Measurements from ENCODE around the gene TMUB1. TPM values are rescaled to one million over a fixed set of nuclear protein-coding genes. Genes with fewer than 3 reads are reported as not detected.

Gene TMUB1
- polyA plus RNA-seq, 4 donors: 66.4 to 144 (median 77.2) TPM

DNA sequence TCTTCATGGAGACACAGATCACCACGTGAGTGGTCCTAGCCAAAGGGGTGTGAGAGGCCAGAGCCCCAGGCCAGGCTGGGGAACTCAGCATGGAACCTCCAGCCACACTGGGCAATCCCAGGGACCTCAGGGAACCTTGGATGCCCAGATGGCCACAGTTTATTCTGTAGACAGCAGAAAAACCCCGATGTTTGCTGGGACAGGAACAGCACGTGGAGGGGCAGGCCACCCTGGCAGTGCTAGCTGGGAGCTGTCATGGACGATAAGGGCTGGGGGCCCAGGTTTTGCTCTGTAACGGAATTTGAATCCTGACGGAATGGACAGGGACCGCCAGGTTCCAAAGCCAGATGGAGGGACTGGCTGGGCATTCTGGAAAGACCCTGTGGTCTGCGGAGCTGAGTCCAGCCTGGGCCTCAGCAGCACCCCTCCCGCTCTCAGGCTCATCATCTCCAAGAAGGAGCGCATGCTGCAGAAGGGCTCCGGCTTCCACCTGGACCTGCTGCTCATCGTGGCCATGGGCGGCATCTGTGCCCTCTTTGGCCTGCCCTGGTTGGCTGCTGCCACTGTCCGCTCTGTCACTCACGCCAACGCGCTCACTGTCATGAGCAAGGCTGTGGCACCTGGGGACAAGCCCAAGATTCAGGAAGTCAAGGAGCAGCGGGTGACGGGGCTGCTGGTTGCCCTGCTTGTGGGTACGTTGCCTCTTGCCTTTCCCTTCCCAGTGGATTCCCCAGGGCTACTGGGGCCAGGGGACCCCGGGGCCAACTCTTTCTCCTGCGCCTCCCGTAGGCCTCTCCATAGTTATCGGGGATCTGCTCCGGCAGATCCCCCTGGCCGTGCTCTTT is 8.3 kb downstream of the TMUB1 start:
- Histone ChIP-seq H3K27ac (ENCODE audit: low read depth in 1 of 3, low read length in 2 of 3) (no peak overlapping the region), H3K27me3 (ENCODE audit: control insufficient read depth in 3 of 3, insufficient read depth in 3 of 3, low read length in 3 of 3) (no peaks in the 10 kb centered on the region), H3K9me3 (ENCODE audit: control insufficient read depth in 2 of 2, insufficient read depth in 1 of 2, low read depth in 1 of 2, low read length in 1 of 2) (no peaks in the 10 kb centered on the region), H3K4me1 (ENCODE audit: control insufficient read depth in 3 of 3, insufficient read depth in 2 of 3, low read depth in 1 of 3, low read length in 2 of 3) (peaks cover 3 to 24% (median 6%) of the 10 kb centered on the region in 3 donors), H3K36me3 (ENCODE audit: control insufficient read depth in 3 of 3, insufficient read depth in 2 of 3, low read depth in 1 of 3, low read length in 3 of 3) (peaks cover 9 to 95% (median 20%) of the 10 kb centered on the region in 3 donors), H3K4me3 (ENCODE audit: low read depth in 1 of 3, low read length in 3 of 3) (no peak overlapping the region)
- DNase-seq: no peak
- FAIRE-seq: no peak
- 91 to 93% (median 92%) methylated on average over 26 of the region's 26 CpGs for WGBS, 3 donors

DNA sequence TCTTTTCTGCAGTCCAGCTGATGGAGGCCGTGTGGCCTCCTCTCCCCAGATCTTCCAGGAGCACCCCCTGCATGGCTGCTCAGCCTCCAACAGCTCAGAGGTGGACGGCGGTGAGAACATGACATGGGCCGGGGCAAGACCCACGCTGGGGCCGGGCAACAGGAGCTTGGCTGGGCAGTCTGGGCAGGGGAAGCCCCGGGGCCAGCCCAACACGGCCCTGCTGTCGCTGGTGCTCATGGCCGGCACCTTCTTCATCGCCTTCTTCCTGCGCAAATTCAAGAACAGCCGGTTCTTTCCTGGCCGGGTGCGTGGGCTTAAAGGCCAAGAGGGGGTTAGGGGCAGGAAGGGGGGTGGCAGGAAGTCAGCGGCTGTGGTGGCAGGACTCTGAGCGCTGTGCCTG is 9.3 kb downstream of the TMUB1 start:
- H3K4me1 ChIP-seq (ENCODE audit: control insufficient read depth in 3 of 3, insufficient read depth in 2 of 3, low read depth in 1 of 3, low read length in 2 of 3): peaks cover 0 to 15% (median 0%) of the 10 kb centered on the region in 3 donors
- no peak for FAIRE-seq
- WGBS, 3 donors: 84 to 89% (median 86%) methylated on average over 17 of the region's 17 CpGs

DNA sequence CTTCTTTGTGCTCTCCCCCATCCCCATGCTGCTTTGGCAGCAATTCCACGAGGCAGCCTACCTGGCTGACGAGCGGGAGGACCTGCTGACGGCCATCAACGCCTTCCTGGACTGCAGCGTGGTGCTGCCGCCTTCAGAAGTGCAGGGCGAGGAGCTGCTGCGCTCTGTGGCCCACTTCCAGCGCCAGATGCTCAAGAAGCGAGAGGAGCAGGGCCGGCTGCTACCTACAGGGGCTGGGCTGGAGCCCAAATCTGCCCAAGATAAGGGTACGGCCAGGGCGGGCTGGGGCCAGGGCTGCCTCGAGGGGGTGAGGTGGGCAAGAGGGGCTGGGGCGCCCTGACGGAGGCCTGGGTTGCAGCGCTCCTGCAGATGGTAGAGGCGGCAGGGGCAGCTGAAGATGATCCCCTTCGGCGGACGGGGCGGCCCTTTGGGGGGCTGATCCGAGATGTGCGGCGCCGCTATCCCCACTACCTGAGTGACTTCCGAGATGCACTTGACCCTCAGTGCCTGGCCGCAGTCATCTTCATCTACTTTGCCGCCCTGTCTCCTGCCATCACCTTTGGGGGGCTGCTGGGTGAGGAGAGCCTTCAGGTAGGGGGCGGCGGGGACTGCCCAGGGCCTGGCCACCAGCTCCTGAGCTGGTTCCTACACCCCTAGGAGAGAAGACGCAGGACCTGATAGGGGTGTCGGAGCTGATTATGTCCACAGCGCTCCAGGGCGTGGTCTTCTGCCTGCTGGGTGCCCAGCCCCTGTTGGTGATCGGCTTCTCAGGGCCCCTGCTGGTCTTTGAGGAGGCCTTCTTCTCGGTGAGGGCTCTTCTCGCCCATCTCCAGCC is 12.0 kb downstream of the TMUB1 start:
- DNase-seq: no peak
- Histone ChIP-seq H3K27me3 (ENCODE audit: control insufficient read depth in 3 of 3, insufficient read depth in 3 of 3, low read length in 3 of 3) (no peaks in the 10 kb centered on the region), H3K36me3 (ENCODE audit: control insufficient read depth in 3 of 3, insufficient read depth in 2 of 3, low read depth in 1 of 3, low read length in 3 of 3) (peaks cover 16 to 100% (median 22%) of the 10 kb centered on the region in 3 donors), H3K4me3 (ENCODE audit: low read depth in 1 of 3, low read length in 3 of 3) (no peak overlapping the region), H3K4me1 (ENCODE audit: control insufficient read depth in 3 of 3, insufficient read depth in 2 of 3, low read depth in 1 of 3, low read length in 2 of 3) (no peaks in the 10 kb centered on the region), H3K27ac (ENCODE audit: low read depth in 1 of 3, low read length in 2 of 3) (no peak overlapping the region), H3K9me3 (ENCODE audit: control insufficient read depth in 2 of 2, insufficient read depth in 1 of 2, low read depth in 1 of 2, low read length in 1 of 2) (no peaks in the 10 kb centered on the region)
- whole genome bisulfite sequencing, 3 donors: 93 to 95% (median 93%) methylated on average over 26 to 39 of the region's 39 CpGs
- FAIRE-seq: no peak

More for the DNA sequence above, 9.3 kb downstream of the TMUB1 start:
- Histone ChIP-seq H3K36me3 (ENCODE audit: control insufficient read depth in 3 of 3, insufficient read depth in 2 of 3, low read depth in 1 of 3, low read length in 3 of 3) (peaks cover 9 to 99% (median 20%) of the 10 kb centered on the region in 3 donors), H3K27ac (ENCODE audit: low read depth in 1 of 3, low read length in 2 of 3) (no peak overlapping the region), H3K4me3 (ENCODE audit: low read depth in 1 of 3, low read length in 3 of 3) (no peak overlapping the region), H3K9me3 (ENCODE audit: control insufficient read depth in 2 of 2, insufficient read depth in 1 of 2, low read depth in 1 of 2, low read length in 1 of 2) (no peaks in the 10 kb centered on the region), H3K27me3 (ENCODE audit: control insufficient read depth in 3 of 3, insufficient read depth in 3 of 3, low read length in 3 of 3) (no peaks in the 10 kb centered on the region)
- no peak for DNase-seq

DNA sequence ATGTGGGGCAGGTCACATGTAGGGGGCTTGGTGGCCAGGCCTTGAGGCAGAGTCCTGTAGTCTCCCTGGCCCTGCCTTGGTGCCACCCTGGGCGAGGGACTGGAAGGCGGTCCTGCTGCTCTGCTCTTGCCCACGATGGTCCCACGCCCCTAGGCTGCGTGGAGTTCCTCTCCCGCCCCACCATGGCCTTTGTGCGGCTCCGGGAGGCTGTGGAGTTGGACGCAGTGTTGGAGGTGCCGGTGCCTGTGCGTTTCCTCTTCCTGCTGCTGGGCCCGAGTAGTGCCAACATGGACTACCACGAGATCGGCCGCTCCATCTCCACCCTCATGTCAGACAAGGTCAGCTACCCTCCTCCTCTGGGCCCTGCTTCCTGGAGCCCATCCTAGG is 12.7 kb downstream of the TMUB1 start:
- Histone ChIP-seq H3K4me3 (ENCODE audit: low read depth in 1 of 3, low read length in 3 of 3) (no peak overlapping the region), H3K4me1 (ENCODE audit: control insufficient read depth in 3 of 3, insufficient read depth in 2 of 3, low read depth in 1 of 3, low read length in 2 of 3) (no peaks in the 10 kb centered on the region), H3K27me3 (ENCODE audit: control insufficient read depth in 3 of 3, insufficient read depth in 3 of 3, low read length in 3 of 3) (no peaks in the 10 kb centered on the region), H3K36me3 (ENCODE audit: control insufficient read depth in 3 of 3, insufficient read depth in 2 of 3, low read depth in 1 of 3, low read length in 3 of 3) (peaks cover 11 to 100% (median 25%) of the 10 kb centered on the region in 3 donors), H3K9me3 (ENCODE audit: control insufficient read depth in 2 of 2, insufficient read depth in 1 of 2, low read depth in 1 of 2, low read length in 1 of 2) (no peaks in the 10 kb centered on the region), H3K27ac (ENCODE audit: low read depth in 1 of 3, low read length in 2 of 3) (no peak overlapping the region)
- FAIRE-seq: no peak
- no peak for DNase-seq
- 91 to 94% (median 94%) methylated on average over 15 of the region's 15 CpGs for WGBS, 3 donors

DNA sequence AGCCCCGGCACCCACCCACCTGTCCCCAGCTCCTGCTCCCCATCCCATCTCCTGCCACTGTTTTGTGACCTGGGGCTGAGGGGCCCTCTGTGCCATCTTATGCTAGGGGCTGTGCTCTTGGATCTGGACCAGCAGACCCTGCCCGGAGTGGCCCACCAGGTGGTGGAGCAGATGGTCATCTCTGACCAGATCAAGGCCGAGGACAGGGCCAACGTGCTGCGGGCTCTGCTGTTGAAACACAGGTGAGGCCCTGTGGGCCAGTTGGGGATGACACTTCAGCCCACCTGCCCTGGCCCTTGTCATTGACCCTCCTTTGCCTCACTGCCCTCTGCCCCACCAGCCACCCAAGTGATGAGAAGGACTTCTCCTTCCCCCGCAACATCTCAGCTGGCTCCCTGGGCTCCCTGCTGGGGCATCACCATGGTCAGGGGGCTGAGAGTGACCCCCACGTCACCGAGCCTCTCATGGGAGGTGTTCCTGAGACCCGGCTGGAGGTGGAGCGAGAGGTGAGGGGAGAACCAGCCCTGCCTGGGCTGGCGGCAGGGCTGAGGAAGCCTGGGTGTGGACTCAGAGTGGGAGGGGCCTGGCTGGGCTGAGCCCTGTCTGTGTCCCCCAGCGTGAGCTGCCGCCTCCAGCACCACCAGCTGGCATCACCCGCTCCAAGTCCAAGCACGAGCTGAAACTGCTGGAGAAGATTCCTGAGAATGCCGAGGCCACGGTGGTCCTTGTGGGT is 13.3 kb downstream of the TMUB1 start:
- Histone ChIP-seq H3K27ac (ENCODE audit: low read depth in 1 of 3, low read length in 2 of 3) (no peak overlapping the region), H3K36me3 (ENCODE audit: control insufficient read depth in 3 of 3, insufficient read depth in 2 of 3, low read depth in 1 of 3, low read length in 3 of 3) (peaks cover 10 to 100% (median 25%) of the 10 kb centered on the region in 3 donors), H3K4me1 (ENCODE audit: control insufficient read depth in 3 of 3, insufficient read depth in 2 of 3, low read depth in 1 of 3, low read length in 2 of 3) (no peaks in the 10 kb centered on the region), H3K27me3 (ENCODE audit: control insufficient read depth in 3 of 3, insufficient read depth in 3 of 3, low read length in 3 of 3) (no peaks in the 10 kb centered on the region), H3K9me3 (ENCODE audit: control insufficient read depth in 2 of 2, insufficient read depth in 1 of 2, low read depth in 1 of 2, low read length in 1 of 2) (no peaks in the 10 kb centered on the region), H3K4me3 (ENCODE audit: low read depth in 1 of 3, low read length in 3 of 3) (no peak overlapping the region)
- DNase-seq (no peak), FAIRE-seq (no peak)
- 86 to 90% (median 90%) methylated on average over 17 of the region's 17 CpGs for WGBS, 3 donors

DNA sequence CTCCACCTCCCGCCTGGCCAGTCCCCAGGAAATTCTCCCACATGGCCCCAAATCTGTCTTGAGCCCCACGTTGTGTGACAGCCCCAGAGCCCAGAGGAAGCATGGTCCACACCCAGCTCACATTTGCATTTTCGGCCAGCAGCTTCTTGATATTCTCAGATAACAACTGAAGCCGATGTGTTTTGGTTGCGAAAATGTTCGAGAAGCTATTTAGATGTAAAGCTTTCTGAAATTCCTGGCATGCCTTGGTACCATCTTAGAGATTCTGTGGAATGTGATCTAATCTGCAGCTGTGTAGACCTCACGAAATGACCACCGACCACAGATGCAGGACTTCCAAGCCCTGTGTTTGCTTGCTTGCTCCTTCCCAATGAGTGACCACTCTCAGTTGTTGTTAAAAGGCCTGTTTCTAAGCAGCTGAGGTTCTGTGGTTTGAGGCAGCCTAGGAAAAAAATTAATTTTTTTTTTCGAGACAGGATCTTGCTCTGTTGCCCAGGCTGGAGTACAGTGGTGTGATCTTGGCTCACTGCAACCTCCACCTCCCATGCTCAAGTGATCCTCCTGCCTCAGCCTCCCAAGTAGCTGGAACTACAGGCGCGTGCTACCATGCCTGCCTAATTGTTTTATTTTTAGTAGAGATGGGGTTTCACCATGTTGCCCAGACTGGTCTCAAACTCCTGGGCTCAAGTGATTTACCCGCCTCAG is 15.1 kb downstream of the TMUB1 start:
- DNase-seq: no peak
- Histone ChIP-seq H3K4me1 (ENCODE audit: control insufficient read depth in 3 of 3, insufficient read depth in 2 of 3, low read depth in 1 of 3, low read length in 2 of 3) (peaks cover 0 to 7% (median 0%) of the 10 kb centered on the region in 3 donors), H3K36me3 (ENCODE audit: control insufficient read depth in 3 of 3, insufficient read depth in 2 of 3, low read depth in 1 of 3, low read length in 3 of 3) (peaks cover 9 to 98% (median 29%) of the 10 kb centered on the region in 3 donors), H3K9me3 (ENCODE audit: control insufficient read depth in 2 of 2, insufficient read depth in 1 of 2, low read depth in 1 of 2, low read length in 1 of 2) (no peaks in the 10 kb centered on the region), H3K4me3 (ENCODE audit: low read depth in 1 of 3, low read length in 3 of 3) (no peak overlapping the region), H3K27ac (ENCODE audit: low read depth in 1 of 3, low read length in 2 of 3) (no peak overlapping the region), H3K27me3 (ENCODE audit: control insufficient read depth in 3 of 3, insufficient read depth in 3 of 3, low read length in 3 of 3) (no peaks in the 10 kb centered on the region)
- no peak for FAIRE-seq
- WGBS, 3 donors: 88 to 96% (median 93%) methylated on average over 12 of the region's 12 CpGs

DNA sequence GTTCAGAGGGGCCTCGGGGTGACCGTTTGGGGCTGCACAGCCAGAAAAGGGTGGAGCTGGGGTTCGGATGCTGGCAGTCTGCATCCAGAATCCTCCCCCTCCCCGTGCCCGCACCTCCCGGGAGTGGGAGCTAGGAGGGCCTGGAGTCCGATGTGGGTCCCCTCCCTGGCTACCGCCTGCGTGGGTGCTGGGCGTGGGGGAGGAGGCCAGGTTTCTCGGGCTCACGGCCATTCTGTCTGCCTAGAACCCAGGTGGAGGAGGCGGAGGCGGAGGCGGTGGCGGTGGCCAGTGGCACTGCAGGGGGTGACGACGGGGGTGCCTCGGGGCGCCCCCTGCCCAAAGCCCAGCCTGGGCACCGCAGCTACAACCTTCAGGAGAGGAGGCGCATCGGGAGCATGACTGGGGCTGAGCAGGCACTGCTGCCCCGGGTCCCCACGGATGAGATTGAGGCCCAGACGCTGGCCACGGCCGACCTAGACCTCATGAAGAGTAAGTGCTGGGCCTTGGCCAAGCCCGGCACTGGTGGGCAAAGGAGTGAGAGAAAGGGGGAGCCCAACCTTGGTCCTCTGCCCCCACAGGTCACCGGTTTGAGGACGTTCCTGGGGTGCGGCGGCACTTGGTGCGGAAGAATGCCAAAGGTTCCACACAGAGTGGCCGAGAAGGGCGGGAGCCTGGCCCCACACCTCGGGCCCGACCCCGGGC is 16.9 kb downstream of the TMUB1 start:
- Histone ChIP-seq H3K9me3 (ENCODE audit: control insufficient read depth in 2 of 2, insufficient read depth in 1 of 2, low read depth in 1 of 2, low read length in 1 of 2) (no peaks in the 10 kb centered on the region), H3K4me1 (ENCODE audit: control insufficient read depth in 3 of 3, insufficient read depth in 2 of 3, low read depth in 1 of 3, low read length in 2 of 3) (peaks cover 0 to 15% (median 0%) of the 10 kb centered on the region in 3 donors), H3K27ac (ENCODE audit: low read depth in 1 of 3, low read length in 2 of 3) (no peak overlapping the region), H3K4me3 (ENCODE audit: low read depth in 1 of 3, low read length in 3 of 3) (no peak overlapping the region), H3K27me3 (ENCODE audit: control insufficient read depth in 3 of 3, insufficient read depth in 3 of 3, low read length in 3 of 3) (no peaks in the 10 kb centered on the region), H3K36me3 (ENCODE audit: control insufficient read depth in 3 of 3, insufficient read depth in 2 of 3, low read depth in 1 of 3, low read length in 3 of 3) (peaks cover 9 to 90% (median 22%) of the 10 kb centered on the region in 3 donors)
- FAIRE-seq (no peak), DNase-seq (no peak)
- WGBS, 3 donors: 90 to 94% (median 94%) methylated on average over 36 to 39 of the region's 39 CpGs
